Measurements from ENCODE around the gene CHP1.

DNA sequence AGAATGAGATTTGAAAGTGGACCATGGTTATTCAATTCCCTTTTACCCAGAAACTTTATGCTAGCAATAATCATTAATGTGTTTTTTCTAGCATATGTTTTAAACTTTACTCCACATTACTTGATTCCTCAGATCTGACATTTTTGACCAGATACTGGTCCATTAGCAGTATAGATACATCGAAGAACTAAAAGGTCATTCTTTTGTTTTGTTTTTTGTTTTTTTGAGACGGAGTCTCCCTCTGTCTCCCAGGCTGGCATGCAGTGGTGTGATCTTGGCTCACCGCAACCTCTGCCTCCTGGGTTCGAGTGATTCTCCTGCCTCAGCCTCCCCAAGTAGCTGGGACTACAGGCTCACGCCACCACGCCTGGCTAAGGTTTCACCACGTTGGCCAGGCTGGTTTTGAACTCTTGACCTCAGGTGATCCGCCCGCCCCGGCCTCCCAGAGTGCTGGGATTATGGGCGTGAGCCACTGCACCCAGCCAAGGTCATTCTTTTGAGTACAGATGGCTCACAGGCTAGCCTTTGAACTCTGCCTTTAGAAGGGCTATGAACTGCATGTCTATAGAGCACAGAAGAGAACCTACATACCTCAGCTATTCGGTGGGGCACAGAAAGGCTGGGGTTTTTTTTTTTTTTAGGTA, 28.6 kb downstream of the CHP1 start:
- TF ChIP-seq, protein P1, sequence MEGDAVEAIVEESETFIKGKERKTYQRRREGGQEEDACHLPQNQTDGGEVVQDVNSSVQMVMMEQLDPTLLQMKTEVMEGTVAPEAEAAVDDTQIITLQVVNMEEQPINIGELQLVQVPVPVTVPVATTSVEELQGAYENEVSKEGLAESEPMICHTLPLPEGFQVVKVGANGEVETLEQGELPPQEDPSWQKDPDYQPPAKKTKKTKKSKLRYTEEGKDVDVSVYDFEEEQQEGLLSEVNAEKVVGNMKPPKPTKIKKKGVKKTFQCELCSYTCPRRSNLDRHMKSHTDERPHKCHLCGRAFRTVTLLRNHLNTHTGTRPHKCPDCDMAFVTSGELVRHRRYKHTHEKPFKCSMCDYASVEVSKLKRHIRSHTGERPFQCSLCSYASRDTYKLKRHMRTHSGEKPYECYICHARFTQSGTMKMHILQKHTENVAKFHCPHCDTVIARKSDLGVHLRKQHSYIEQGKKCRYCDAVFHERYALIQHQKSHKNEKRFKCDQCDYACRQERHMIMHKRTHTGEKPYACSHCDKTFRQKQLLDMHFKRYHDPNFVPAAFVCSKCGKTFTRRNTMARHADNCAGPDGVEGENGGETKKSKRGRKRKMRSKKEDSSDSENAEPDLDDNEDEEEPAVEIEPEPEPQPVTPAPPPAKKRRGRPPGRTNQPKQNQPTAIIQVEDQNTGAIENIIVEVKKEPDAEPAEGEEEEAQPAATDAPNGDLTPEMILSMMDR (conservative IDR thresholded peaks at IDR 0.05; ENCODE audit: low read depth, low read length) = no peak
- TF ChIP-seq EZH2 (IDR thresholded peaks at IDR 0.05; ENCODE audit: borderline replicate concordance, low read depth, low read length, poor library complexity, severe bottlenecking) = no peak

Measured in A673 (cell line).